AG09319 (cell line): ENCODE results near the gene PGAM1.

ENCODE experiments used
- DNase-seq: peaks from one replicate; pipeline ENCODE4 v3.0.0-alpha.2; 2010; ENCODE audit warnings: low read depth; ENCODE audit errors: extremely low read depth
- TF ChIP-seq, protein P1 (sequence below): IDR thresholded peaks from 2 replicates; pipeline ENCODE4 v1.5.1; 2011; ENCODE audit warnings: low read depth, mild to moderate bottlenecking, inconsistent platforms, low read length, moderate library complexity

Gene PGAM1

DNA sequence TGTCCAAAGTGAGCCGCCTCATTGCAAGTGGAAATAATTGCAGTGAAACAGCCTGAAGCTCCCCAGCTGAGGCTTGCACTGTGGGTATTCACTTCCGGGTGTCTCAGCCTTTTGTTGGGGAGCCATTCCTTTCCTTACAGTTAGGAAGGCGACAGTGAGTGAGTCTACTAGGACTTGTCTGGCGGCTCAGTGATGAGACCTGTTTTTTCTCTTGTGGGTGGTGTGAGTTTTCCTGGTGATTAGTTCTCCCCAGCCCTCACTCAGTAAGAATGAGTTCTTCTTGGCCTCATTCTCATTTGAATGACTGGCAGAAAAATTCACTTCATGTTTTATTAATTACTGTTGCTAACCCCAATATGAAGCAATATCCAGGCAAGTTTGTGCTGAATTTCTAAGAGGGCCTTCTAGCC is 2.6 kb downstream of the PGAM1 start:
- DNase-seq: no peak
- TF ChIP-seq, protein P1, sequence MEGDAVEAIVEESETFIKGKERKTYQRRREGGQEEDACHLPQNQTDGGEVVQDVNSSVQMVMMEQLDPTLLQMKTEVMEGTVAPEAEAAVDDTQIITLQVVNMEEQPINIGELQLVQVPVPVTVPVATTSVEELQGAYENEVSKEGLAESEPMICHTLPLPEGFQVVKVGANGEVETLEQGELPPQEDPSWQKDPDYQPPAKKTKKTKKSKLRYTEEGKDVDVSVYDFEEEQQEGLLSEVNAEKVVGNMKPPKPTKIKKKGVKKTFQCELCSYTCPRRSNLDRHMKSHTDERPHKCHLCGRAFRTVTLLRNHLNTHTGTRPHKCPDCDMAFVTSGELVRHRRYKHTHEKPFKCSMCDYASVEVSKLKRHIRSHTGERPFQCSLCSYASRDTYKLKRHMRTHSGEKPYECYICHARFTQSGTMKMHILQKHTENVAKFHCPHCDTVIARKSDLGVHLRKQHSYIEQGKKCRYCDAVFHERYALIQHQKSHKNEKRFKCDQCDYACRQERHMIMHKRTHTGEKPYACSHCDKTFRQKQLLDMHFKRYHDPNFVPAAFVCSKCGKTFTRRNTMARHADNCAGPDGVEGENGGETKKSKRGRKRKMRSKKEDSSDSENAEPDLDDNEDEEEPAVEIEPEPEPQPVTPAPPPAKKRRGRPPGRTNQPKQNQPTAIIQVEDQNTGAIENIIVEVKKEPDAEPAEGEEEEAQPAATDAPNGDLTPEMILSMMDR: no peak

DNA sequence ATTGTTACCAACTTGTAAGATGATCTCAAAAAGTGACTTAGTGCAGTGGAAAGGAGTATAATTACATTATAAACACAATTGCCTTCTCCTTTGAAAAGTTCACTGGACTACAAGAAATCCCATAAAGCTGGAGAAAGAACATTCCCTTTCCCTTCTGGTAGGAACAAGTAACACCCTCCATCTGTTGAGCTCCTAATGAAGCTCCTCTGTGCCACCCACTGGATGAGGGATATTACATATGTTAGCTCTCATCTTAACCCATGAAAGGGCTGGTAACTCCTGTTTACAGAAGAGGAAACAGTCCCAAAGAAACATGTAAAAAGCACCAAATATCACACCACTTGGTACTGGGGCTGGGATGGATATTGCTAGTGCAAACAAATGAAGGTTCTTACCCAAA is 8.1 kb downstream of the PGAM1 start:
- TF ChIP-seq, protein P1: no peak
- DNase-seq: no peak

DNA sequence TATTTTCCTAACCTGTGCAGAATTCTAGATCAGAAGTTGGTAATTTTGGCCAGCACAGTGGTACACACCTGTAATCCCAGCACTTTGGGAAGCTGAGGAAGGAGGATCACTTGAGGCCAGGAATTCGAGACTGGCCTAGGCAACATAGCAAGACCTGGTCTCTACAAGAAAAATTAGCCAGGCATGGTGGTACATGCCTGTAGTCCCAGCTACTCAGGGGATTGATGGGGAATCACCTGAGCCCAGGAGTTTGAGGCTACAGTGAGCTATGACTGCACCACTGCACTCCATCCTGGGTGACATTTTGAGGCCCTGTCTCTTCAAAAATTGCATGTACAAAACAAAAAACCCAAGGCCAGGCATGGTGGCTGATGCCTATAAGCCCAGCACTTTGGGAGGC is 8.6 kb downstream of the PGAM1 start:
- TF ChIP-seq, protein P1: no peak
- no peak for DNase-seq

DNA sequence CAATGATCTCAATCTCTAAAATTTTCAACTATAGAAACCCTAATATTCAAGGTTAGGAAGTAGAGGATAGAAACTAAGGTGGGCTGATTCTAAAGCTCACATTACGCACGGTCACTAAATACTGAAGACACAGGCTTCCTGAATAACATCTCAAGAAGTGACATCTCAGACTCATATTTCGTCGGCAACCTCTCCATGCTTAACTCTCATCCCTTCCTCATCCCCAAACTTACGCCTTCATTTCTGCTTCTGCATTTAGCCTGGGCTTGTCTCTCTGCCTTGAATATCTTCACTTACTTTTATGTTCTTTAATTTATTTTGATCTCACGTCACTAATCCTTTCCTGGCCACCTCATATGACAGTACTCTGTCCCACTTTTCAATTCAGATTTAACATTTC is 9.2 kb downstream of the PGAM1 start:
- DNase-seq: no peak
- TF ChIP-seq, protein P1: no peak

DNA sequence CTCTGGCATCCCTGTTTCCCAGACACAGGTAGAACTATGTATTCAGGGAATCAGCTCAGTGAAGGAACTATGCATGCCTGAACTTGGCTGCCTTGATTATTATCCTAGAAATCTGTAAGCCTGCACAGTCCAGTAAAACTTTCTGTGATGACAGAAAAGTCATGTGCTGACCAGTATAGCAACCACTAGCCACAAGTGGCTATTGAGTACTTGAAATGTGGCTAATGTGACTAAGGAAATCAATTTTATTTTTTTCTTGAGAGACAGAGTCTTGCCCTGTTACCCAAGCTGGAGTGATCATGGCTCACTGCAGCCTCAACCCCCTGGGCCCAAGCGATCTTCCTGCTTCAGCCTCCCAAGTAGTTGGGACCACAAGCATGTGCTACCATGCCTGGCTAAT is 16.3 kb downstream of the PGAM1 start:
- TF ChIP-seq, protein P1: no peak
- no peak for DNase-seq

DNA sequence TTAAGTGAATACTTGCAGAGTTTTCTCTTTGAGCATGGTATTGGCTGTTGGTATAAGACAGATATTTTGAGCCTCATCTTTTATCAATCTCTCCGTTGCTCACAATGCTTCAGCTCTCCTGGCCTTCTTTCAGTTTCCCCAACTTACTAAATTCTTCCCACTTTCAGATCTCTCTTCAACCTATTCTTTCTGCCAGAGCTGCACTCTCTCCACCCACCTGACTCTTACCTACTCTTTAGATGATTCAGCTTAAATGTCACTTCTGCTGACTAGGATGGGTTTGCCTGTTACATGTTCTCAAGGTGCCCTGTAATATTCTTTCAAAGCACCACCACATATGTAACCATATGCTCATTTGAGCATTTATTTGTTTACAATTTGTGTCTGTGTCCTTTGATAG is 18.2 kb downstream of the PGAM1 start:
- TF ChIP-seq, protein P1: no peak

DNA sequence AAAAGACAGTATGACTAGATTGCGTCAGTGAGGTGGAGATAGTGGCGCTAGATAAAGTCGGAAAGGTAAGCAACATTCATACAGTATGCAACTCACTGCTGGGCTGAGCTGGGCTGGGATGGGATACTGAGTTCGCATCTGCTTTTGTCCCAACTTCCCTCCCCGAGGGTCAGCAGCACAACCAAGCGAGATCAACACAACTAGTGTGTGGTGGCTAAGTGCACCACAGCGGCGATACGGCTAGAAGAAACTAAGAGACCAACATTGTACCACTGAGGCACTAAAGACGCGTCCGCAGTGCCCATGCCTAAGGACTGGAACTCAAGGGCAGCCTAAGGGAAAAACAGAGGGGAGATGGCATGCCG is 19.3 kb downstream of the PGAM1 start:
- TF ChIP-seq, protein P1: no peak
- DNase-seq: no peak

More for the DNA sequence above, 18.2 kb downstream of the PGAM1 start:
- DNase-seq: no peak
